Caki2 (cell line): ENCODE measurements around the gene FGGY. TPM values are rescaled to one million over a fixed set of nuclear protein-coding genes. Genes with fewer than 3 reads are reported as not detected.
"Not testable (repeated sequence)": the region's sequence is repeated elsewhere in the genome, so short reads cannot be mapped to it uniquely, and the experiment has no call there.

Experiments used
- DNase-seq: peaks from one replicate; pipeline ENCODE4 v3.0.0-alpha.2; 2015; ENCODE audit warnings: low read depth
- in situ Hi-C: cut with HindIII; loops from 2 replicates; pipeline ENCODE4 v1.10.0; 2016; ENCODE audit warnings: low sequenced_read_pairs, low pct_unique_long_range_greater_than_20kb, mixed read lengths
- total RNA-seq: library from RNA; depleted of rRNA; stranded (reverse); fragments of >200 nt; shearing (Covaris generic); gene quantifications from 2 replicates; pipeline ENCODE4 v1.2.3, GENCODE V29; 2014; ENCODE audit warnings: low replicate concordance

FGGY gene
- total RNA-seq, 1 experiment from 2014 or later: 26.2 TPM

- in situ Hi-C loops: no loop called here
- no peak for DNase-seq
Measured at GRCh38 chr1:59596956-59597355, 300.1 kb downstream of the FGGY start.

- in situ Hi-C loops: no loop called here
Measured at GRCh38 chr1:59597420-59598119, 300.7 kb downstream of the FGGY start.

GRCh38 chr1:59598120-59598440 lies 301.2 kb downstream of the FGGY start:
- no peak for DNase-seq
- in situ Hi-C loops: no loop called here

More at GRCh38 chr1:59597420-59598119, 300.7 kb downstream of the FGGY start:
- no peak for DNase-seq

GRCh38 chr1:59601041-59601441 lies 304.1 kb downstream of the FGGY start:
- DNase-seq: no peak
- in situ Hi-C loops: no loop called here

- no peak for DNase-seq
- in situ Hi-C loops: no loop called here
Measured at GRCh38 chr1:59601811-59602210, 304.9 kb downstream of the FGGY start.

- in situ Hi-C loops: no loop called here
- no peak for DNase-seq
Measured at GRCh38 chr1:59604191-59604590, 307.3 kb downstream of the FGGY start.

- no peak for DNase-seq
- in situ Hi-C loops: no loop called here
Measured at GRCh38 chr1:59605184-59605583, 308.3 kb downstream of the FGGY start.

- in situ Hi-C loops: no loop called here
- DNase-seq: no peak
Measured at GRCh38 chr1:59605761-59606160, 308.9 kb downstream of the FGGY start.

- in situ Hi-C loops: no loop called here
- no peak for DNase-seq
Measured at GRCh38 chr1:59609245-59609644, 312.4 kb downstream of the FGGY start.

- DNase-seq, in situ Hi-C loops: not testable (repeated sequence)
Measured at GRCh38 chr1:59610499-59610898, 313.6 kb downstream of the FGGY start.

GRCh38 chr1:59617434-59617833 lies 320.5 kb downstream of the FGGY start:
- in situ Hi-C loops: no loop called here
- DNase-seq: no peak

GRCh38 chr1:59619557-59619956 lies 322.7 kb downstream of the FGGY start:
- in situ Hi-C loops: no loop called here
- no peak for DNase-seq

- in situ Hi-C loops: no loop called here
- DNase-seq: no peak
Measured at GRCh38 chr1:59625384-59625783, 328.5 kb downstream of the FGGY start.

GRCh38 chr1:59631561-59632255 lies 334.8 kb downstream of the FGGY start:
- in situ Hi-C loops: no loop called here
- no peak for DNase-seq

GRCh38 chr1:59635097-59635496 lies 338.2 kb downstream of the FGGY start:
- in situ Hi-C loops: no loop called here
- DNase-seq: no peak

- in situ Hi-C loops: no loop called here
- no peak for DNase-seq
Measured at GRCh38 chr1:59638231-59638711, 341.4 kb downstream of the FGGY start.

GRCh38 chr1:59639266-59639665 lies 342.4 kb downstream of the FGGY start:
- in situ Hi-C loops: no loop called here
- DNase-seq: no peak

GRCh38 chr1:59640851-59641250 lies 344.0 kb downstream of the FGGY start:
- no peak for DNase-seq
- in situ Hi-C loops: no loop called here

GRCh38 chr1:59641836-59642235 lies 344.9 kb downstream of the FGGY start:
- DNase-seq: no peak
- in situ Hi-C loops: no loop called here

- in situ Hi-C loops: no loop called here
- DNase-seq: no peak
Measured at GRCh38 chr1:59643526-59643925, 346.6 kb downstream of the FGGY start.
